GM12875 (cell line): ENCODE measurements around the gene TBC1D12.

Experiments
- H3K4me3 ChIP-seq: one replicate; pipeline ENCODE4 v1.5.1; 2011; ENCODE audit warnings: low read depth, low read length, control low read depth
- CTCF ChIP-seq: IDR thresholded peaks from 2 replicates; pipeline ENCODE4 v1.5.1; 2011; ENCODE audit warnings: low read depth, mild to moderate bottlenecking, control low read depth, inconsistent platforms, low read length, moderate library complexity, borderline replicate concordance; ENCODE audit not compliant: insufficient read depth

Gene TBC1D12

GRCh38 chr10:94450782-94451181 is 48.4 kb downstream of the TBC1D12 start:
- H3K4me3 ChIP-seq, result no peak overlapping the region
- no peak for TF ChIP-seq CTCF

GRCh38 chr10:94451883-94452519 is 49.7 kb downstream of the TBC1D12 start:
- no peak overlapping the region for H3K4me3 ChIP-seq
- TF ChIP-seq CTCF, result no peak

- no peak for TF ChIP-seq CTCF
- no peak overlapping the region for H3K4me3 ChIP-seq
These were observed 54.6 kb downstream of the TBC1D12 start for GRCh38 chr10:94456942-94457341.

GRCh38 chr10:94459385-94459784 is 57.0 kb downstream of the TBC1D12 start:
- H3K4me3 ChIP-seq, result no peak overlapping the region

GRCh38 chr10:94461503-94461902 is 59.2 kb downstream of the TBC1D12 start:
- H3K4me3 ChIP-seq, result no peak overlapping the region
- TF ChIP-seq CTCF, result no peak

More at GRCh38 chr10:94459385-94459784, 57.0 kb downstream of the TBC1D12 start:
- TF ChIP-seq CTCF, result no peak

- H3K4me3 ChIP-seq, result no peak overlapping the region
- no peak for TF ChIP-seq CTCF
These were observed 59.8 kb downstream of the TBC1D12 start for GRCh38 chr10:94462130-94462529.

- no peak overlapping the region for H3K4me3 ChIP-seq
- TF ChIP-seq CTCF, result no peak
These were observed 63.3 kb downstream of the TBC1D12 start for GRCh38 chr10:94465684-94466083.
